Vagina (tissue), 2 donors: ENCODE results near the gene DHTKD1.

ENCODE experiments used
- CTCF ChIP-seq, 3 experiments: fragments of 450-650 bp in 2 of 3; fragments of 200-600 bp in 1 of 3; sonication (generic) in 1 of 3; IDR thresholded peaks; one replicate each; pipeline ENCODE4 v1.5.1; 2017 to 2019; ENCODE audit warnings: antibody characterized with exemption in 3 of 3, mild to moderate bottlenecking in 2 of 3, moderate library complexity in 2 of 3
- POLR2A ChIP-seq, 2 donors: fragments of 450-650 bp; IDR thresholded peaks; one replicate each; pipeline ENCODE4 v1.6.1; 2017; ENCODE audit warnings: antibody characterized with exemption in 2 of 2, mild to moderate bottlenecking in 2 of 2, moderate library complexity in 2 of 2
- POLR2AphosphoS5 ChIP-seq, 2 donors: sonication (generic); formaldehyde crosslinking; IDR thresholded peaks; one replicate each; pipeline ENCODE4 v1.9.0; 2017; ENCODE audit warnings: antibody characterized with exemption in 2 of 2, mild to moderate bottlenecking in 2 of 2, low read depth in 1 of 2; ENCODE audit not compliant: insufficient read depth in 1 of 2

GRCh38 chr10:12158111-12158510, 89.4 kb downstream of the DHTKD1 start:
- no peak for TF ChIP-seq CTCF (IDR thresholded peaks at IDR 0.05)
- no peak for TF ChIP-seq POLR2A (IDR thresholded peaks at IDR 0.05)
- TF ChIP-seq POLR2AphosphoS5 (IDR thresholded peaks at IDR 0.05; ENCODE audit: insufficient read depth in 1 of 2, low read depth in 1 of 2), result no peak
